Fibroblast of lung (primary cell): ENCODE measurements around the gene TTC4.

ENCODE experiments used
- EZH2 ChIP-seq: IDR thresholded peaks from 2 replicates; pipeline ENCODE4 v1.5.1; 2012; ENCODE audit warnings: low read length, control low read depth, mild to moderate bottlenecking; ENCODE audit errors: missing control alignments
- TF ChIP-seq, protein P1 (sequence below), 2 donors: IDR thresholded peaks in 1 of 2; conservative IDR thresholded peaks in 1 of 2; 1 replicate in 1 of 2; 2 replicates in 1 of 2; pipeline ENCODE4 v1.5.1; 2011 to 2012; ENCODE audit warnings: low read length in 2 of 2, control low read depth in 1 of 2, inconsistent platforms in 1 of 2, low read depth in 1 of 2, mild to moderate bottlenecking in 1 of 2

GRCh38 chr1:54788459-54788858 lies 72.8 kb downstream of the TTC4 start:
- TF ChIP-seq, protein P1, sequence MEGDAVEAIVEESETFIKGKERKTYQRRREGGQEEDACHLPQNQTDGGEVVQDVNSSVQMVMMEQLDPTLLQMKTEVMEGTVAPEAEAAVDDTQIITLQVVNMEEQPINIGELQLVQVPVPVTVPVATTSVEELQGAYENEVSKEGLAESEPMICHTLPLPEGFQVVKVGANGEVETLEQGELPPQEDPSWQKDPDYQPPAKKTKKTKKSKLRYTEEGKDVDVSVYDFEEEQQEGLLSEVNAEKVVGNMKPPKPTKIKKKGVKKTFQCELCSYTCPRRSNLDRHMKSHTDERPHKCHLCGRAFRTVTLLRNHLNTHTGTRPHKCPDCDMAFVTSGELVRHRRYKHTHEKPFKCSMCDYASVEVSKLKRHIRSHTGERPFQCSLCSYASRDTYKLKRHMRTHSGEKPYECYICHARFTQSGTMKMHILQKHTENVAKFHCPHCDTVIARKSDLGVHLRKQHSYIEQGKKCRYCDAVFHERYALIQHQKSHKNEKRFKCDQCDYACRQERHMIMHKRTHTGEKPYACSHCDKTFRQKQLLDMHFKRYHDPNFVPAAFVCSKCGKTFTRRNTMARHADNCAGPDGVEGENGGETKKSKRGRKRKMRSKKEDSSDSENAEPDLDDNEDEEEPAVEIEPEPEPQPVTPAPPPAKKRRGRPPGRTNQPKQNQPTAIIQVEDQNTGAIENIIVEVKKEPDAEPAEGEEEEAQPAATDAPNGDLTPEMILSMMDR (conservative IDR thresholded peaks at IDR 0.05 in 1 of 2, IDR thresholded peaks at IDR 0.05 in 1 of 2; ENCODE audit: low read depth in 1 of 2, low read length in 2 of 2), result no peak
- no peak for TF ChIP-seq EZH2
